Sigmoid colon (tissue), 7 donors: ENCODE measurements around the gene CCNF. TPM values are rescaled to one million over a fixed set of nuclear protein-coding genes. Genes with fewer than 3 reads are reported as not detected.

Source experiments
- DNase-seq: peaks from one replicate; pipeline ENCODE4 v3.0.0-alpha.2; 2019
- H3K27ac ChIP-seq, 4 donors: fragments of 200-600 bp; sonication (generic); one replicate each; pipeline ENCODE4 v1.5.1; 2016 to 2019; ENCODE audit warnings: mild to moderate bottlenecking in 1 of 4
- H3K27me3 ChIP-seq, 3 donors: fragments of 200-600 bp; sonication (generic); one replicate each; pipeline ENCODE4 v1.5.1; 2019; ENCODE audit warnings: mild to moderate bottlenecking in 1 of 3
- H3K36me3 ChIP-seq, 4 donors: fragments of 200-600 bp; sonication (generic); one replicate each; pipeline ENCODE4 v1.5.1; 2016 to 2019
- H3K4me1 ChIP-seq, 4 donors: fragments of 200-600 bp; sonication (generic); one replicate each; pipeline ENCODE4 v1.5.1; 2017 to 2019
- H3K4me3 ChIP-seq, 4 donors: fragments of 200-600 bp; sonication (generic); one replicate each; pipeline ENCODE4 v1.5.1; 2017 to 2019; ENCODE audit warnings: mild to moderate bottlenecking in 2 of 4, moderate library complexity in 1 of 4
- H3K9me3 ChIP-seq, 4 donors: fragments of 200-600 bp in 3 of 4; sonication (generic) in 3 of 4; one replicate each; pipeline versions ENCODE4 v1.5.1 to v1.6.1; 2013 to 2019
- CTCF ChIP-seq, 4 experiments: fragments of 450-650 bp in 3 of 4; fragments of 200-600 bp in 1 of 4; IDR thresholded peaks; one replicate each; pipeline ENCODE4 v1.5.1; 2016 to 2019; ENCODE audit warnings: antibody characterized with exemption in 4 of 4, mild to moderate bottlenecking in 3 of 4, moderate library complexity in 2 of 4
- EP300 ChIP-seq, 4 donors: sonication (generic); formaldehyde crosslinking; IDR thresholded peaks; one replicate each; pipeline ENCODE4 v1.6.1; 2017; ENCODE audit warnings: antibody characterized with exemption in 4 of 4
- POLR2A ChIP-seq, 2 donors: fragments of 450-650 bp; IDR thresholded peaks; one replicate each; pipeline ENCODE4 v1.6.1; 2016; ENCODE audit warnings: antibody characterized with exemption in 2 of 2, mild to moderate bottlenecking in 2 of 2, moderate library complexity in 2 of 2
- POLR2AphosphoS5 ChIP-seq, 4 donors: sonication (generic); formaldehyde crosslinking; IDR thresholded peaks; one replicate each; pipeline ENCODE4 v1.6.1; 2017; ENCODE audit warnings: antibody characterized with exemption in 4 of 4
- WGBS, 2 donors: extraction: QIAGEN DNeasy Blood & Tissue Kit; methylation state at CpG; one replicate each; pipeline ENCODE4 v1.1.7; 2013; 5-methylcytosine and 5-hydroxymethylcytosine counted together
- intact Hi-C: fragments of 100-400 bp; cut with DNase I; formaldehyde crosslinking; loops from one replicate; pipeline ENCODE4 v1.15.1; 2023
- polyA plus RNA-seq, 3 donors: library from polyadenylated mRNA; stranded (reverse); fragments of 200-250 nt; gene quantifications; one replicate each; pipeline ENCODE4 v1.2.3, GENCODE V29; 2013
- total RNA-seq, 4 donors: library from RNA; depleted of rRNA; stranded (reverse); fragments of >200 nt; gene quantifications; one replicate each; pipeline ENCODE4 v1.1.0, GENCODE V29; 2016
- donor health status: healthy with polysubstance abuse.
- donor health status: Bipolar disorder and iron deficiency.
- donor health status: healthy.

The CCNF gene
- total and polyA plus RNA-seq, 7 donors, result 0.60 to 11.6 (median 1.2) TPM

GRCh38 chr16:2490190-2491105 is 61.2 kb downstream of the CCNF start:
- Histone ChIP-seq H3K4me3 (no peak overlapping the region), H3K4me1 (no peaks in the 10 kb centered on the region), H3K27ac (no peak overlapping the region), H3K9me3 (no peaks in the 10 kb centered on the region), H3K36me3 (peaks cover 0 to 8% (median 0%) of the 10 kb centered on the region in 4 donors), H3K27me3 (no peaks in the 10 kb centered on the region)
- intact Hi-C loops, result no loop called here
- 84 to 91% methylated on average over 23 of the region's 23 CpGs for WGBS, 2 donors
- no peak for DNase-seq
- TF ChIP-seq POLR2A (IDR thresholded peaks at IDR 0.05), result no peak
- TF ChIP-seq POLR2AphosphoS5 (IDR thresholded peaks at IDR 0.05), result no peak
- no peak for TF ChIP-seq CTCF (IDR thresholded peaks at IDR 0.05)
- TF ChIP-seq EP300 (IDR thresholded peaks at IDR 0.05), result no peak

GRCh38 chr16:2492292-2492691 is 63.0 kb downstream of the CCNF start:
- 27 to 69% methylated on average over 13 of the region's 13 CpGs for WGBS, 2 donors
- peaks cover 0 to 5% (median under 1%) of the 10 kb centered on the region in 4 donors for H3K4me1 ChIP-seq
- no peaks in the 10 kb centered on the region for H3K27me3 ChIP-seq

GRCh38 chr16:2493605-2494004 is 64.4 kb downstream of the CCNF start:
- Histone ChIP-seq H3K9me3 (no peaks in the 10 kb centered on the region), H3K27ac (no peak overlapping the region), H3K36me3 (peaks cover 0 to 32% (median 3%) of the 10 kb centered on the region in 4 donors), H3K4me1 (peaks cover 0 to 18% (median 11%) of the 10 kb centered on the region in 4 donors), H3K27me3 (no peaks in the 10 kb centered on the region), H3K4me3 (no peak overlapping the region)
- intact Hi-C loops, result no loop called here
- TF ChIP-seq EP300 (IDR thresholded peaks at IDR 0.05) (no peak), POLR2AphosphoS5 (IDR thresholded peaks at IDR 0.05) (no peak), POLR2A (IDR thresholded peaks at IDR 0.05) (no peak), CTCF (IDR thresholded peaks at IDR 0.05) (no peak)
- DNase-seq, result no peak
- 92 to 94% methylated on average over 6 of the region's 6 CpGs for WGBS, 2 donors

More at GRCh38 chr16:2492292-2492691, 63.0 kb downstream of the CCNF start:
- no peak overlapping the region for H3K27ac ChIP-seq
- no peak for DNase-seq
- TF ChIP-seq POLR2AphosphoS5 (IDR thresholded peaks at IDR 0.05), result no peak
- TF ChIP-seq EP300 (IDR thresholded peaks at IDR 0.05), result no peak
- no peak for TF ChIP-seq CTCF (IDR thresholded peaks at IDR 0.05)
- no peak for TF ChIP-seq POLR2A (IDR thresholded peaks at IDR 0.05)
- H3K36me3 ChIP-seq, result peaks cover 0 to 21% (median 3%) of the 10 kb centered on the region in 4 donors
- no peaks in the 10 kb centered on the region for H3K9me3 ChIP-seq
- H3K4me3 ChIP-seq, result no peak overlapping the region
- intact Hi-C loops, result no loop called here

- DNase-seq, result no peak
- peaks cover 0 to 34% (median 7%) of the 10 kb centered on the region in 4 donors for H3K36me3 ChIP-seq
- no peak overlapping the region for H3K4me3 ChIP-seq
- no peak overlapping the region for H3K27ac ChIP-seq
- WGBS, 2 donors, result 94 to 97% methylated on average over 5 of the region's 5 CpGs
- no peaks in the 10 kb centered on the region for H3K27me3 ChIP-seq
- intact Hi-C loops, result no loop called here
- no peaks in the 10 kb centered on the region for H3K9me3 ChIP-seq
- peaks cover 0 to 20% (median 11%) of the 10 kb centered on the region in 4 donors for H3K4me1 ChIP-seq
- TF ChIP-seq POLR2A (IDR thresholded peaks at IDR 0.05) (no peak), EP300 (IDR thresholded peaks at IDR 0.05) (no peak), POLR2AphosphoS5 (IDR thresholded peaks at IDR 0.05) (no peak)
Observed at GRCh38 chr16:2494616-2495015, 65.4 kb downstream of the CCNF start.

GRCh38 chr16:2495041-2495440 is 65.8 kb downstream of the CCNF start:
- H3K4me3 ChIP-seq, result no peak overlapping the region
- WGBS, 2 donors, result 95% methylated on average over 5 of the region's 5 CpGs

More at GRCh38 chr16:2495041-2495440, 65.8 kb downstream of the CCNF start:
- Histone ChIP-seq H3K27me3 (no peaks in the 10 kb centered on the region), H3K9me3 (no peaks in the 10 kb centered on the region), H3K36me3 (peaks cover 0 to 36% (median 7%) of the 10 kb centered on the region in 4 donors), H3K4me1 (peaks cover 0 to 20% (median 11%) of the 10 kb centered on the region in 4 donors), H3K27ac (no peak overlapping the region)
- TF ChIP-seq CTCF (IDR thresholded peaks at IDR 0.05) (no peak), POLR2AphosphoS5 (IDR thresholded peaks at IDR 0.05) (no peak), POLR2A (IDR thresholded peaks at IDR 0.05) (no peak), EP300 (IDR thresholded peaks at IDR 0.05) (no peak)
- no peak for DNase-seq
- intact Hi-C loops, result no loop called here
